ENCODE measurements around the gene PPME1.

DNA sequence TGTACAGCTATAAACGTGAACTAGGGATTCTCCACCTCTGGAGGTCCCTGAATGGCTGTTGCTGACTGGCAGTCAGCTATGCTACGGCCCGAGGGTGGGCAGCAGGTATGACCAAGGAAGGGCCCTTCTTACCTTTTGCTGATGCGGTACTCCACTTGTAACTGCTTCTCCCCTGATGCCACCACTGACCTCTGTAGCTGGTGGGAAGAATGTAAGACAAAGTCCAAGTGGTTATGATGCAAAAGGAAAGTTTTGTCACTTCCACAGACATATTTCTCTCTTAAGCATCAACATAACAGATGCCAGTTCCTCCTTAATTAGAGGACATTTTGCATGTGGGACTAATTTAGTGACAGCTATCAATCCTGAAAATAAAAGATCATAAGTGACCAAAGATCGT lies 108.2 kb downstream of the PPME1 start:
- TF ChIP-seq, protein P1, sequence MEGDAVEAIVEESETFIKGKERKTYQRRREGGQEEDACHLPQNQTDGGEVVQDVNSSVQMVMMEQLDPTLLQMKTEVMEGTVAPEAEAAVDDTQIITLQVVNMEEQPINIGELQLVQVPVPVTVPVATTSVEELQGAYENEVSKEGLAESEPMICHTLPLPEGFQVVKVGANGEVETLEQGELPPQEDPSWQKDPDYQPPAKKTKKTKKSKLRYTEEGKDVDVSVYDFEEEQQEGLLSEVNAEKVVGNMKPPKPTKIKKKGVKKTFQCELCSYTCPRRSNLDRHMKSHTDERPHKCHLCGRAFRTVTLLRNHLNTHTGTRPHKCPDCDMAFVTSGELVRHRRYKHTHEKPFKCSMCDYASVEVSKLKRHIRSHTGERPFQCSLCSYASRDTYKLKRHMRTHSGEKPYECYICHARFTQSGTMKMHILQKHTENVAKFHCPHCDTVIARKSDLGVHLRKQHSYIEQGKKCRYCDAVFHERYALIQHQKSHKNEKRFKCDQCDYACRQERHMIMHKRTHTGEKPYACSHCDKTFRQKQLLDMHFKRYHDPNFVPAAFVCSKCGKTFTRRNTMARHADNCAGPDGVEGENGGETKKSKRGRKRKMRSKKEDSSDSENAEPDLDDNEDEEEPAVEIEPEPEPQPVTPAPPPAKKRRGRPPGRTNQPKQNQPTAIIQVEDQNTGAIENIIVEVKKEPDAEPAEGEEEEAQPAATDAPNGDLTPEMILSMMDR (IDR thresholded peaks at IDR 0.05): no peak
- no peak for TF ChIP-seq EZH2phosphoT487 (IDR thresholded peaks at IDR 0.05)

Data from neural progenitor cell (in vitro differentiated cells).